Activated gamma-delta T cell treated with Interleukin-2 at 50 U/mL for 16 hours (primary cell): ENCODE data around the gene HACD2.
"Not testable (repeated sequence)": the region's sequence is repeated elsewhere in the genome, so short reads cannot be mapped to it uniquely, and the experiment has no call there.

Source experiments
- DNase-seq: peaks from one replicate; pipeline ENCODE4 v3.0.0-alpha.2; 2020

Gene HACD2

GRCh38 chr3:123611082-123611481, 26.2 kb upstream of the HACD2 start:
- DNase-seq, result no peak

GRCh38 chr3:123610331-123610730, 25.5 kb upstream of the HACD2 start:
- no peak for DNase-seq

DNA sequence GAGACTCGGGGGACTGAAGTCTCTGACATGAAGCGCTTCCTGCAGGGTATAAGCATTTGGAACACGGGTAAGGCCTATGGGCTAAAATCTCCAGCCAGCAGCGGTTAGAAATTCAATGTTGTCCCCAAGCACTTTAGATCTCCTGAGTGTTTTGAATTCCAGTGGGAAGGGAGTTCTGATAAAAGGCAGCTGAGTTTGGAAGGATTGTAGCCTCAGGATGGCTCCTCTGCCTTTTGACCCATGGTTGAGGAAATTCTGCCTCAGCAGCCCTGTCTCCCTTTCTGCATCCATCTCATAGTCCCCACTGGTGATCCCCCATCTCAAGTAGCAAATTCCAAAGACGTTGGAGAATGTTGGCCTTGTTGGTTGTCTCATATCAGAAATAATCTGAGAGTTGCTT, 24.2 kb upstream of the HACD2 start:
- DNase-seq, result no peak

DNA sequence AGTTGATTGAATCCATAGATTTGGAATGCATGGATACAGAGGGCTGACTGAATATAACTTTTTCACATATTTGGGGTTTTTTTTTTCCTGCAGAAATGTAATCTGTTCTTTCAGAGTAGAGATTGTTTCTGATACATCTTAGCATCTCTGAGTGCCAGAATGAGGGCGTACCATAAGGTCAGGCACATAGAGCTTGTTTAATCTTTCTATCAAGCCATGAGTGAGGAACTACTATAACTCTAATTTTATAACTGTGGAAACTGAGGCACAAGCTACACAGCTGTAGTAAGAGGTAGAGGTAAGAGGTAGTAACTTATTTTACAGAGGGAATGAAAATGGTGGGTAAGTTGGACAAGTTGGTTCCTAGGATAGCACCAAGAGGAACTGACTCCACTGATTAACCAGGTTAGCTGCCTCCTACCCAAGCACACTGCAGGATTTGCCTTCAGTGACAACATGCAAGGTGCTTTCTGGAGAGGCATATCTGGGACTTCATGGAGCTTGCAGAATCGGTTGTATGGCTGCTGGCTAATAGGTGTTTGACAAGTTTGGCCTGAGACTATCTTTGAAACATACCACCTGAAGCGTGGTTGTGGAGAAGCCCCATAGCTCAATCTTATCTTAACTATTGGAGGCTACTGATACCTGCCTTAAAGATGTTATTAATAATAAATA, 23.5 kb upstream of the HACD2 start:
- DNase-seq, result no peak

DNA sequence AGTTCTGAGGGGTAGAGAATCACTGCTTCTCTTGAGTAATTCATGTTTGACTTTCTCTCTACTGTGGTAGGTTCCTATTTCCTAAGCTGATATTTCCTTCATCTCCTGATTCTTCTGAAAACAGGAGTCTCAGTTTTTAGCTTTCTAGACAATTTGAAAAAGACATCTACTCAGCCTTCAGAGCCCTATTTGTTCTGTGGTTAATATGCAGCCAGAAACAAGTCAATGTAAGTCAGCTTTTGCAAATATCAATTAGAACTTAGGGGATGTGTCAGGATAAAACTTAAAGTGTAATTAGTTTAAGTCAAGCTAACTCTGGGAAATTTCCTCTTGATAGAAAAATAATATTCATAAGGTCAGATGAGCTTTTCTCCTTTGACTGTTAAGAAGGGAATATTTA, 21.7 kb upstream of the HACD2 start:
- no peak for DNase-seq

- DNase-seq, result no peak
Measured at GRCh38 chr3:123605789-123606234, 21.0 kb upstream of the HACD2 start.

DNA sequence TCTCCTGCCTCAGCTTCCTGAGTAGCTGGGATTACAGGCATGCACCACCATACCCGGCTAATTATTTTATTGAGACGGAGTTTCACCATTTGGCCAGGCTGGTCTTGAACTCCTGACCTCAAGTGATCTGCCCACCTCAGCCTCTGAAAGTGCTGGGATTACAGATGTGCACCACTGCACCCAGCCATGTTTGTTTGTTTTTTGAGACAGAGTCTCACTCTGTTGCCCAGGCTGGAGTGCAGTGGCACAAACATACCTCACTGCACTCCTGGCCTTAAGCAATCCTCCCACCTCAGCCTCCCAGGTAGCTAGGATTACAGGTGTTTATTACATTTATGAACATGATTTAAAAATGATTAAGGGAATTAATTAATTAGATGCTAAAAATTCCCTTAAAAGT, 18.3 kb upstream of the HACD2 start:
- not testable (repeated sequence) for DNase-seq

DNA sequence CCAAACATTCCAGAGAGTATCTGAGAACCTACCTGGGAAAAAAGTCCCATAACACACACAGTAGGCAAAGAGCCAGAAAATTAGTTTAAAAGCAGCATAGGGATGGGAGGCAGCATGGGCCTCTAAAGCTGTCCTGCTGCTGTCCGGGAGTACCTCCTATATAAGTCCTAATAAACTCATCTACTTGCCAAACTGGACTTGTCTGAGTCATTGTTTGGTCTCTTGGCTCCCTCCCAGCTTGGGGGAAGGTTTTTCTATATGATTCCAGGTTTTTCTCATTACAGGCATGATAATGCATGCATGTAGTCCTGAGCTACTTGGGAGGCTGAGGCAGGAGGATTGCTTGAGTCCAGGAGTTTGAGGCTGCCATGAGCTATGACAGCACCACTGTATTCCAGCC, 17.5 kb upstream of the HACD2 start:
- no peak for DNase-seq

GRCh38 chr3:123600863-123601262, 16.0 kb upstream of the HACD2 start:
- DNase-seq, result not testable (repeated sequence)

DNA sequence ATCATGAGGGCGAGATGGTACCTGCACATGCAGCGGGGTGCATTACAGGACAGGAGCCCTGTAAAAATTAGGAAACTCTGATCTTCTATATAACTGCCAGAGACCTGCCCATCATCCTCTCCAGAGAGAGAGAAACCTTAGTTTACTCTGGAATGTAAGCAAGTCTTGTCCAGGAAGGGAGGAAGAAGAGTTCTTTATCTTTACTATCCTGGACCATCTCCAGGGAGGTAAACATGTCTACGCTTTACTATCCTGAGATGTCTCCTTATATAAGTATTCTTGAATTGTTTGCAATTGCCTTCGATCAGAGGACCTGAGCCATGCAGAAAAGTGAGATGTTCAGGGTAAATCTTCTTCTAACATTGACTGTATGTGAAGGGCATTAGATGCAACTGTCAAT, 12.7 kb upstream of the HACD2 start:
- DNase-seq, result no peak

DNA sequence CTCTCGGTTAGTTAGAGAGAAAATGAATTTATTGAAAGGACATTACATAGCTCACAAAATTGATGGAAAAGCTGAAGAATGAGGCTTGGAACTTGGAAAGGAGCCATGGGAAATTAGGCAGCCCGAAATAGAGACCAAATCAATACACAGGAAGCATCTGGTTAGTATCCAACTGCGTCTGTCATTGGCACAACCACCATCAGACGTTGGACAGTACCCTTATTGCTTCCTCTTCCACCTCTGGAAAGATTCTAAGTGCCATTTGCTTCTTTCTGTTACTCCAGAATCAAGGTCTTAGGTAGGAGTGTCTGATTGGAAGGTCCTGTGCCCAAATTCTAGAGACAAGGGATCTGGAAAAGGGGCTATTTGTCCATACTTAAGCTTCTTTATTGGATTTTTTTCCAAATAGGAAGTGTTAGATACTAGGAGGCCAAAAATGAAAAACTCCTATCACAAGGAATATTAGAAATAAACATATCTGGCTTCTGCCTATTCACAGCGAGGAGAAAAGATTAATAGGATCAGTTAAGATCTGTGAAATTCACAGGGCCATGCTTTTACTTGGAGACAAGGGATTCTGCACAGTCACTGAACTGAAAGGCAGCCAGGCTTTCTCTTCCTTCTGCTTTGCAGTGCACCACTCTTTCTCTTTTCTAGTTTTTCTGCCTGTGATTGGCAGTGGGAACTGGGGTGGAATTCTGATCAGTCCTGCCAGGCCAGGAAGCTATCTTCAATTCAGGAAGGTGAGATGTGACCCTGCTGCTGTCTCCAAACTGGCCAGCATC, 10.7 kb upstream of the HACD2 start:
- DNase-seq, result no peak

DNA sequence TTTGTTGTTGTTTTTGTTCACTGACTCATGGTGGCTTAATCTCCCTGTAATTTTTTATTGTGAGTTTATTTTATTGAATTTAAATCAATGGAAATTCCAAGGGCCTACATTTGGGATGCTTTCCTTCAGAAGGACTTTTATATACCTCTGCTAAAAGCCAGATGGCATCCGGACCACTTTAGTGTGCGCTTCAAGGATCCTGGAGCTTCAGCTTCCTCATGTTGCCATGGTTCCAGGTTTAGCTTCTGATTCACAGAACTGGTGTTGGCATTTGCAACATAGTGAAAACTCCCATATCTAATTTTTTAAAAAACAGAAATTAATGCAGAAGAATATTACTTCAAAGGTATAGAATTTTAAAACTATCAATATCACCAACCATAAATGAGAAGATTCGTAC, 8.5 kb upstream of the HACD2 start:
- no peak for DNase-seq

DNA sequence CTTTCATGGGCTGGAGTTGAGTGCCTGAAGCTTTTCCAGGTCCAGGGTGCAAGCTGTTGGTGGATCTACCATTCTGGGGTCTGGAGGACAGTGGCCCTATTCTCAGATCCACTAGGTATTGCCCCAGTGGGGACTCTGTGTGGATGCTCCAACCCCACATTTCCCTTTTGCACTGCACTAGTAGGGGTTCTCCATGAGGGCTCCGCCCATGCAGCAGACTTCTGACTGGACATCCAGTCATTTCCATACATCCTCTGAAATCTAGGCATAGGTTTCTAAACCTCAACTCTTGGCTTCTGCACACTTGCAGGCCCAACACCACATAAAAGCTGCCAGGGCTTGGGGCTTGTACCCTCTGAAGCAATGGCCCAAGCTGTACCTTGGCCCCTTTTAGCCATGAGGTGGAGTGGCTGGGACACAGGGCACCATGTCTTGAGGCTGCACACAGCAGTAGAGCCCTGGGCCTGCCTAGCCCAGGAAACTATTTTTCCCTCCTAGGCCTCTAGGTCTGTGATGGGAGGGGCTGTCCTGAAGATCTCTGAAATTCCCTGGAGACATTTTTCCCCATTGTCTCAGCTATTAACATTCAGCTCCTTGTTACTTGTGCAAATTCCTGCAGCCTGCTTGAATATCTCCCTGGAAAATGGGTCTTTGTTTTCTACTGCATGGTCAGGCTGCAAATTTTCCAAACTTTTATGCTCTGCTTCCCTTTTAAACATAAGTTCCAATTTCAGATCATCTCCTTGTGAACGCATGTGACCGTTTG, 6.0 kb upstream of the HACD2 start:
- DNase-seq, result no peak

- DNase-seq, result no peak
Measured at GRCh38 chr3:123587401-123587800, 2.5 kb upstream of the HACD2 start.

- DNase-seq, result no peak
Measured at GRCh38 chr3:123586968-123587367, 2.1 kb upstream of the HACD2 start.

GRCh38 chr3:123586131-123586530, 1.3 kb upstream of the HACD2 start:
- no peak for DNase-seq

DNA sequence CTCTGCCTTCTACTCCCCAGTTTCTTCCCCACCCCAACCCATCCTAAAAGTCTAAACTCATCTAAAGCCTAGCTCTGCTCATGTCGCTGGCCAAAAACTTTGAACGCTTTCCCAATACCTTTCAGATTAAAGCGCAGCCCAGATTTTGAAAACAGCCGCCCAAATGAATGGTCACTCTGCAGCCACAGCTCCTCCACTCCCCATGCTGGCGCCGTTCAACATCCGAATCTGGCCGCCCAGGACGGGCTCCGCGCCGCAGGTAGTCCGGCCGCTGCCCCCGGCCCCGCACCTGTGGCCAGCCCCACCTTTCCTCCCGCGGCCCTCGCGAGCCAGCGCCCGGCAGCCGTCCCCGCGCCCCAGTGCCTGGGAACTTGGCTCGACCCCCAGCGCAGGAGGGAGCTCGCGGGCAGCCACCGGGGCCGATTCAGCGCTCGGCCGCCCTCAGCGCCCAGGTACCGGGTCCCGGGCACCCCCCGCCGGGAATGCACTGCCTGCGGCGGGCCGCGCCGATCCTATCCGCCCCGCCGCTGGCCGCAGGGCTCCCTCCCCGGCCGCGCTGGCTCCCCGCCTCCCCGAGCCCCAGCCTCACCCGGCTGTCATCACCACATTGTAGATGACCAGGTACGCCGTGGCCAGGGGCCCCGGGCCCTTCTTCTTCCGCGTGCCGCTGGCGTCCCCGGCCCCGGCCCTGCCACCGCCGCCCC, 417 bp downstream of the HACD2 start:
- DNase-seq, result no peak

- DNase-seq, result no peak
Measured at GRCh38 chr3:123583561-123583960, 1.3 kb downstream of the HACD2 start.

- no peak for DNase-seq
Measured at GRCh38 chr3:123582315-123582714, 2.5 kb downstream of the HACD2 start.

GRCh38 chr3:123576122-123576521, 8.7 kb downstream of the HACD2 start:
- DNase-seq, result no peak

GRCh38 chr3:123571973-123572365, 12.9 kb downstream of the HACD2 start:
- no peak for DNase-seq

DNA sequence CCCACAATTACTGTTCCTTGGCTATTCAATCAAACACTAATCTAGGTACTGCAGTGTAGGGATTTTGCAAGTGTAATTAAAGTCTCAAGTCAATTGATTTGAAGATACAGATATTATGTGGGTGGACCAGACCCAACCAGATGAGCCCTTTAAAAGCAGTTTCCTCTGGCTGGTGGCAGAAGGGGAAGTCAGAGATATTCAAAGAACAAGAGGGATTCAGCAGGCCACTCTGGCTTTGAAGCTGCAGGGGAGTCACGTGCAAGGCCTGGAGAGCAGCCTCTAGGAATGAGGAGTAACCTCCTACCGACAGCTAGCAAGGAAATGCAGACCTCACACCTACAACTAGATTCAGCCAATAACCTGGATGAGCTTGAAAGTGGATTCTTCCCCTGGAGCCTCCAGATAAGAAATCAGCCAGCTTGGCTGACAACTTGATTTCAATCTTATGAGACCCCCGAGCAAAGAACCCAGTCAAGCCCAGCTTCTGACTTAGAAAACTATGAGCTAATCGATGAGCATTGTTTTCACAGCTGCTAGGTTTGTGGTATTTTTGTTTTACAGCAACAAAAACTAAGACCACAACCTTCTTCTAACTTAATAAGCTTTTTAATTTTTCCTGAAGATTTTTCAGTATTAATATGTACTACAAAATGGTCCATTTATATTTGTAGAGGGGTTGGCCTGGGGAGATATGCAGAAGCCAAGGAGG, 13.4 kb downstream of the HACD2 start:
- DNase-seq, result no peak

- no peak for DNase-seq
Measured at GRCh38 chr3:123568875-123569274, 16.0 kb downstream of the HACD2 start.
